Transverse colon (tissue), 4 donors: ENCODE data around the gene PARP6.

ENCODE experiments used
- POLR2A ChIP-seq: fragments of 450-650 bp; IDR thresholded peaks from one replicate; pipeline ENCODE4 v1.6.1; 2016; ENCODE audit warnings: antibody characterized with exemption, mild to moderate bottlenecking, moderate library complexity
- POLR2AphosphoS5 ChIP-seq, 3 donors: sonication (generic); formaldehyde crosslinking; IDR thresholded peaks; one replicate each; pipeline ENCODE4 v1.6.1; 2016; ENCODE audit warnings: antibody characterized with exemption in 3 of 3
- TF ChIP-seq, protein P1 (sequence below), 5 experiments: fragments of 200-600 bp in 3 of 5; fragments of 450-650 bp in 2 of 5; sonication (generic) in 3 of 5; IDR thresholded peaks; 1 replicate in 2 of 5; 2 replicates in 3 of 5; pipeline ENCODE4 v1.5.1; 2016 to 2017; ENCODE audit warnings: antibody characterized with exemption in 5 of 5, inconsistent platforms in 3 of 5, mild to moderate bottlenecking in 2 of 5, moderate library complexity in 1 of 5

DNA sequence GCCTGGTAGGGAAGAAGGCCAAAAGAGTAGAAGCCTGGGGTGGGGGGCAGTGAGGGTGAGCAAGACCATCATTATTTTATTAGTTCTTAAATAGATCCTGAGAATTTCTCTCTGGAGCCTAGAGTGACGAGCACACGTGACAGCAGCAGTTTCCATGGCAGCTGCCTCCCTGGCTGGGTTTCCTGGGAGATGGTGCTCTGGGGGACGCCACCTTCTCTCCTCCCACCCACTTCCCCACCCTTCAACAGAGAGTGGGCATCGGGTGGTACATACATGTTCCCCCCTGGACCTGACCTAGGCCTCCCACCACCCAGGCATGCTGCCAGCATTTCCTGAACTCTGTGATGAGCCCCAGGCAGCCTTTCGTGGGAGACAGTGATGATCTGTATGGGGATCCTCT lies 34.7 kb upstream of the PARP6 start:
- TF ChIP-seq, protein P1, sequence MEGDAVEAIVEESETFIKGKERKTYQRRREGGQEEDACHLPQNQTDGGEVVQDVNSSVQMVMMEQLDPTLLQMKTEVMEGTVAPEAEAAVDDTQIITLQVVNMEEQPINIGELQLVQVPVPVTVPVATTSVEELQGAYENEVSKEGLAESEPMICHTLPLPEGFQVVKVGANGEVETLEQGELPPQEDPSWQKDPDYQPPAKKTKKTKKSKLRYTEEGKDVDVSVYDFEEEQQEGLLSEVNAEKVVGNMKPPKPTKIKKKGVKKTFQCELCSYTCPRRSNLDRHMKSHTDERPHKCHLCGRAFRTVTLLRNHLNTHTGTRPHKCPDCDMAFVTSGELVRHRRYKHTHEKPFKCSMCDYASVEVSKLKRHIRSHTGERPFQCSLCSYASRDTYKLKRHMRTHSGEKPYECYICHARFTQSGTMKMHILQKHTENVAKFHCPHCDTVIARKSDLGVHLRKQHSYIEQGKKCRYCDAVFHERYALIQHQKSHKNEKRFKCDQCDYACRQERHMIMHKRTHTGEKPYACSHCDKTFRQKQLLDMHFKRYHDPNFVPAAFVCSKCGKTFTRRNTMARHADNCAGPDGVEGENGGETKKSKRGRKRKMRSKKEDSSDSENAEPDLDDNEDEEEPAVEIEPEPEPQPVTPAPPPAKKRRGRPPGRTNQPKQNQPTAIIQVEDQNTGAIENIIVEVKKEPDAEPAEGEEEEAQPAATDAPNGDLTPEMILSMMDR (IDR thresholded peaks at IDR 0.05) = no peak
- TF ChIP-seq POLR2A (no peak), POLR2AphosphoS5 (IDR thresholded peaks at IDR 0.05) (no peak)
